Esophagus squamous epithelium (tissue), 4 donors: ENCODE results near the gene SPART.

ENCODE experiments used
- POLR2A ChIP-seq, 4 donors: fragments of 450-650 bp; IDR thresholded peaks; one replicate each; pipeline ENCODE4 v1.6.1; 2017; ENCODE audit warnings: antibody characterized with exemption in 4 of 4, mild to moderate bottlenecking in 4 of 4, moderate library complexity in 3 of 4
- TF ChIP-seq, protein P1 (sequence below), 6 experiments: fragments of 450-650 bp in 4 of 6; fragments of 200-600 bp in 2 of 6; sonication (generic) in 2 of 6; IDR thresholded peaks; one replicate each; pipeline ENCODE4 v1.5.1; 2016 to 2019; ENCODE audit warnings: antibody characterized with exemption in 6 of 6, mild to moderate bottlenecking in 4 of 6, moderate library complexity in 4 of 6

DNA sequence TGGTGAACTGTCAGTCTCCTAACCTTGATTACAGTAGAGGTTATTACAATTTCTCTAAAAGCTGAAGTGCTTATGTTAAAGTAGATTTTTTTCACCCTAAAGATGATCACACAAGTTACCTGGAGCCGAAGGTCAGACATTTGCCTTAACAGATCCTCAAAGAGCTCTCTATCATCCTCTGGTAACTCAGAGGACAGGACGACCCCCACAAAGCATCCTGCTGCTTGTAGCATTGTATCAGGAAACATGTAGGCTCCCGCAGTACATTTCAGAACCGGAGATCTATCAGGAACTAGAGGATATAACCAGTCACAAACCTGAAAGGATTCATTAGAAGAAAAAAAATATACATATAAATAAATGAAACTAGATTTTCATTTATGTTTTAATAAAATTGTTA, 14.9 kb downstream of the SPART start:
- no peak for TF ChIP-seq POLR2A (IDR thresholded peaks at IDR 0.05)
- TF ChIP-seq, protein P1, sequence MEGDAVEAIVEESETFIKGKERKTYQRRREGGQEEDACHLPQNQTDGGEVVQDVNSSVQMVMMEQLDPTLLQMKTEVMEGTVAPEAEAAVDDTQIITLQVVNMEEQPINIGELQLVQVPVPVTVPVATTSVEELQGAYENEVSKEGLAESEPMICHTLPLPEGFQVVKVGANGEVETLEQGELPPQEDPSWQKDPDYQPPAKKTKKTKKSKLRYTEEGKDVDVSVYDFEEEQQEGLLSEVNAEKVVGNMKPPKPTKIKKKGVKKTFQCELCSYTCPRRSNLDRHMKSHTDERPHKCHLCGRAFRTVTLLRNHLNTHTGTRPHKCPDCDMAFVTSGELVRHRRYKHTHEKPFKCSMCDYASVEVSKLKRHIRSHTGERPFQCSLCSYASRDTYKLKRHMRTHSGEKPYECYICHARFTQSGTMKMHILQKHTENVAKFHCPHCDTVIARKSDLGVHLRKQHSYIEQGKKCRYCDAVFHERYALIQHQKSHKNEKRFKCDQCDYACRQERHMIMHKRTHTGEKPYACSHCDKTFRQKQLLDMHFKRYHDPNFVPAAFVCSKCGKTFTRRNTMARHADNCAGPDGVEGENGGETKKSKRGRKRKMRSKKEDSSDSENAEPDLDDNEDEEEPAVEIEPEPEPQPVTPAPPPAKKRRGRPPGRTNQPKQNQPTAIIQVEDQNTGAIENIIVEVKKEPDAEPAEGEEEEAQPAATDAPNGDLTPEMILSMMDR (IDR thresholded peaks at IDR 0.05), result no peak
